Prostate gland (tissue), 2 donors: ENCODE measurements around the gene ATP6V1G1. TPM values are rescaled to one million over a fixed set of nuclear protein-coding genes. Genes with fewer than 3 reads are reported as not detected.

Experiments used
- DNase-seq: peaks from one replicate; pipeline ENCODE4 v3.0.0-alpha.2; 2019; ENCODE audit warnings: low spot score
- H3K27ac ChIP-seq, 2 donors: fragments of 200-600 bp; sonication (generic); 2 replicates each; pipeline ENCODE4 v1.5.1; 2017 to 2019
- H3K27me3 ChIP-seq: fragments of 200-600 bp; sonication (generic); replicated peaks from 2 replicates; pipeline ENCODE4 v1.5.1; 2019; ENCODE audit not compliant: insufficient read depth
- H3K36me3 ChIP-seq, 2 donors: fragments of 200-600 bp; sonication (generic); 1 replicate in 1 of 2; 2 replicates in 1 of 2; pipeline versions ENCODE4 v1.5.1 to v1.8.1; 2017 to 2019
- H3K4me1 ChIP-seq: fragments of 200-600 bp; sonication (generic); replicated peaks from 2 replicates; pipeline ENCODE4 v1.5.1; 2019
- H3K4me3 ChIP-seq, 2 donors: fragments of 200-600 bp; sonication (generic); 2 replicates each; pipeline ENCODE4 v1.5.1; 2017 to 2019
- H3K9me3 ChIP-seq: fragments of 200-600 bp; sonication (generic); 2 replicates; pipeline ENCODE4 v1.5.1; 2017
- CTCF ChIP-seq, 4 experiments: fragments of 200-600 bp in 2 of 4; fragments of 450-650 bp in 2 of 4; sonication (generic) in 2 of 4; IDR thresholded peaks; 1 replicate in 3 of 4; 2 replicates in 1 of 4; pipeline ENCODE4 v1.5.1; 2016 to 2019; ENCODE audit warnings: antibody characterized with exemption in 4 of 4, mild to moderate bottlenecking in 2 of 4, moderate library complexity in 2 of 4
- POLR2A ChIP-seq: fragments of 450-650 bp; IDR thresholded peaks from one replicate; pipeline ENCODE4 v1.6.1; 2016; ENCODE audit warnings: antibody characterized with exemption, mild to moderate bottlenecking
- POLR2AphosphoS5 ChIP-seq: sonication (generic); formaldehyde crosslinking; IDR thresholded peaks from one replicate; pipeline ENCODE4 v1.6.1; 2017; ENCODE audit warnings: antibody characterized with exemption
- WGBS: methylation state at CpG from one replicate; pipeline ENCODE4 v1.1.5; 2018; 5-methylcytosine and 5-hydroxymethylcytosine counted together
- intact Hi-C: fragments of 100-400 bp; cut with DNase I; formaldehyde crosslinking; loops from one replicate; pipeline ENCODE4 v1.14.2; 2022
- total RNA-seq, 2 donors: library from RNA; depleted of rRNA; stranded (reverse); fragments of >200 nt; gene quantifications; one replicate each; pipeline ENCODE4 v1.1.0, GENCODE V29; 2016

Gene ATP6V1G1
- total RNA-seq, 2 donors from 2014 or later: 262 to 348 TPM

- Histone ChIP-seq H3K27ac (peak overlapping the region; percentile 56 to 60), H3K27me3 (no peaks in the 10 kb centered on the region), H3K36me3 (no peaks in the 10 kb centered on the region), H3K4me3 (no peak overlapping the region), H3K4me1 (no peaks in the 10 kb centered on the region), H3K9me3 (no peaks in the 10 kb centered on the region)
- TF ChIP-seq CTCF (IDR thresholded peaks at IDR 0.05): no peak
- TF ChIP-seq POLR2A: no peak
- peak; percentile 83 for TF ChIP-seq POLR2AphosphoS5
- intact Hi-C loops: loop anchor here (10.0 kb wide), 2 partner anchors 74 to 186 kb away; partner anchors contain the start of gene TEX53
- peak; percentile 40 for DNase-seq
- 75% methylated on average over 2 of the region's 2 CpGs for WGBS
Observed at GRCh38 chr9:114580609-114581193, 6.9 kb upstream of the ATP6V1G1 start.

- DNase-seq: no peak
- Histone ChIP-seq H3K4me3 (no peak overlapping the region), H3K27ac (peak overlapping the region; percentile 12 to 22), H3K4me1 (no peaks in the 10 kb centered on the region), H3K36me3 (no peaks in the 10 kb centered on the region), H3K9me3 (no peaks in the 10 kb centered on the region), H3K27me3 (no peaks in the 10 kb centered on the region)
- 56% methylated on average over 5 of the region's 5 CpGs for WGBS
- TF ChIP-seq CTCF (IDR thresholded peaks at IDR 0.05) (no peak), POLR2A (no peak)
- intact Hi-C loops: loop anchor here (10.0 kb wide), 2 partner anchors 71 to 189 kb away; partner anchors contain the start of gene TEX53
Observed at GRCh38 chr9:114583371-114584155, 4.0 kb upstream of the ATP6V1G1 start.

DNA sequence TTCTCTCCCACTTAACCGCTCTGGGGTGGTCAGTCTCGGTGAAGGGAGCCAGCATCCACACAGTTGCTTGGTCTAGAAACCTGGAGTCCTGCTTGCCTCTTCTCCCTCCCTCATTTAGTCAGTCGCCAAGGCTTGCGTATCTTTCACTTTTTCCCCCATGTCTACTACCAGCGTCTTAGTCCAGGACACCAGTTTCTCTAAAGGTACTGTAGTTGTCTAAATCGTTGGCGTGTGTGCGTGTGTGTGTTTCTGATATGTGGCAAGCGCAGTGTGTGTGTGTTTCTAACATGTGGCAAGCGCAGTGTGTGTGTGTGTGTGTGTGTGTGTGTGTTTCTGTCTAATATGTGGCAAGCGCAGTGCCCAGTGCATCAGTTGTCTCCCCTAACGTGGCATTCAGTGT lies 641 bp downstream of the ATP6V1G1 start:
- no peaks in the 10 kb centered on the region for H3K36me3 ChIP-seq
- DNase-seq: no peak
- no peaks in the 10 kb centered on the region for H3K9me3 ChIP-seq
- peak overlapping the region; percentile 95 to 96 for H3K27ac ChIP-seq
- intact Hi-C loops: loop anchor here (5.0 to 10.0 kb wide), 3 partner anchors 67 to 193 kb away; partner anchors contain the start of genes TEX53 and WHRN
- no peak for TF ChIP-seq POLR2A
- no peak for TF ChIP-seq POLR2AphosphoS5
- H3K4me3 ChIP-seq: peak overlapping the region; percentile 72 to 86
- no peaks in the 10 kb centered on the region for H3K27me3 ChIP-seq
- WGBS: 0% methylated on average over 12 of the region's 12 CpGs
- peaks cover 5% of the 10 kb centered on the region for H3K4me1 ChIP-seq

- intact Hi-C loops: loop anchor here (5.0 to 10.0 kb wide), 3 partner anchors 66 to 194 kb away; partner anchors contain the start of genes TEX53 and WHRN
- Histone ChIP-seq H3K27me3 (no peaks in the 10 kb centered on the region), H3K36me3 (no peaks in the 10 kb centered on the region), H3K27ac (peak overlapping the region; percentile 95 to 96), H3K4me1 (peaks cover 5% of the 10 kb centered on the region), H3K9me3 (no peaks in the 10 kb centered on the region), H3K4me3 (peak overlapping the region; percentile 72 to 86)
- WGBS: 13% methylated on average over 11 of the region's 11 CpGs
- DNase-seq: no peak
- TF ChIP-seq POLR2A: no peak
- TF ChIP-seq POLR2AphosphoS5: peak; percentile 20
- TF ChIP-seq CTCF (IDR thresholded peaks at IDR 0.05): no peak
Observed at GRCh38 chr9:114588651-114589526, 1.3 kb downstream of the ATP6V1G1 start.

DNA sequence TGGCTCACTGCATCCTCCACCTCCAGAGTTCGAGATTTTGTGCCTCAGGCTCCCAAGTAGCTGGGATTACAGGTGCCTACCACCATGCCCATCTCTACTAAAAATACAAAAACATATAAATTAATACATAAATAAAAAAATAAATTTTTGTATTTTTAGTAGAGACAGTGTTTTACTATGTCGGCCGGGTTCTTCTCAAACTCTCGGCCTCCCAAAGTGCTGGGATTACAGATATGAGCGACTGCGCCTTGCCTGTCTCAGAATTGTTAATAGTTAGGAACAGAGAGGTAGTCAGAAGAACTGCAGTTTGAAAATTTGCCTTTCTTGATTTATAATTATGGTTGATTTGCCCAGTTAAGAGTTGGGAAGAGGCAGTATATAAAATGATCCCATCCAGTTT lies 2.8 kb downstream of the ATP6V1G1 start:
- TF ChIP-seq POLR2AphosphoS5 (no peak), POLR2A (no peak), CTCF (IDR thresholded peaks at IDR 0.05) (no peak)
- peaks cover 5% of the 10 kb centered on the region for H3K4me1 ChIP-seq
- no peaks in the 10 kb centered on the region for H3K9me3 ChIP-seq
- intact Hi-C loops: no loop called here
- H3K27ac ChIP-seq: no peak overlapping the region
- H3K27me3 ChIP-seq: no peaks in the 10 kb centered on the region
- DNase-seq: no peak
- WGBS: 83% methylated on average over 6 of the region's 6 CpGs
- no peak overlapping the region for H3K4me3 ChIP-seq
- no peaks in the 10 kb centered on the region for H3K36me3 ChIP-seq
